WTC11 (cell line): ENCODE results near the gene MS4A15. TPM values are rescaled to one million over a fixed set of nuclear protein-coding genes. Genes with fewer than 3 reads are reported as not detected.
"Not testable (repeated sequence)": the region's sequence is repeated elsewhere in the genome, so short reads cannot be mapped to it uniquely, and the experiment has no call there.

Experiments
- ATAC-seq: fragments of 200-7000 bp; cut with Tn5 transposase; 2 replicates; pipeline ENCODE4 v1.10.0; 2021; ENCODE audit warnings: mild to moderate bottlenecking, moderate library complexity
- CTCF ChIA-PET: fragments of 300-600 bp; sonication (Branson Sonifier 250); formaldehyde crosslinking; loops from one replicate; lab custom pipeline; 2021; ENCODE audit warnings: antibody characterized with exemption; lab: Charles Lee
- POLR2A ChIA-PET: fragments of 350-600 bp; sonication (Branson Sonifier 250); formaldehyde crosslinking; loops from one replicate; lab custom pipeline; 2021; ENCODE audit warnings: antibody characterized with exemption; lab: Charles Lee
- DNase-seq: peaks from one replicate; pipeline ENCODE4 v3.0.0; 2021; ENCODE audit warnings: low spot score
- H3K27ac Mint-ChIP-seq: 2 replicates; pipeline ENCODE4 v1.8.0; 2021; ENCODE audit warnings: mixed read lengths
- H3K27me3 Mint-ChIP-seq: 2 replicates; pipeline ENCODE4 v1.8.0; 2021; ENCODE audit warnings: low read depth, mild to moderate bottlenecking, moderate library complexity, mixed read lengths
- H3K36me3 Mint-ChIP-seq: 2 replicates; pipeline ENCODE4 v1.8.0; 2021; ENCODE audit warnings: mixed read lengths
- H3K4me1 Mint-ChIP-seq: 2 replicates; pipeline ENCODE4 v1.8.0; 2022; ENCODE audit warnings: mixed read lengths
- H3K4me3 Mint-ChIP-seq: 2 replicates; pipeline ENCODE4 v1.8.0; 2021; ENCODE audit warnings: mild to moderate bottlenecking, moderate library complexity, mixed read lengths
- H3K9me3 Mint-ChIP-seq: 2 replicates; pipeline ENCODE4 v1.8.0; 2021; ENCODE audit warnings: mixed read lengths
- CREB1 ChIP-seq: sonication (generic); formaldehyde crosslinking; IDR thresholded peaks from 2 replicates; pipeline ENCODE4 v1.8.0; 2023; ENCODE audit warnings: mild to moderate bottlenecking, missing genetic modification reagents
- CREM ChIP-seq: sonication (generic); formaldehyde crosslinking; IDR thresholded peaks from 2 replicates; pipeline ENCODE4 v1.8.1; 2022; ENCODE audit warnings: mild to moderate bottlenecking, missing genetic modification reagents, moderate library complexity
- FOXJ3 ChIP-seq: sonication (generic); formaldehyde crosslinking; IDR thresholded peaks from 2 replicates; pipeline ENCODE4 v1.9.0; 2021; ENCODE audit warnings: missing genetic modification reagents, mild to moderate bottlenecking, borderline replicate concordance
- FOXK1 ChIP-seq: sonication (generic); formaldehyde crosslinking; IDR thresholded peaks from 2 replicates; pipeline ENCODE4 v1.8.0; 2022; ENCODE audit warnings: mild to moderate bottlenecking, moderate library complexity, missing genetic modification reagents
- GTF2I ChIP-seq: fragments of 250-450 bp; sonication (Bioruptor Pico); conservative IDR thresholded peaks from 2 replicates; pipeline ENCODE4 v1.4.0; 2021; ENCODE audit warnings: mild to moderate bottlenecking
- JAZF1 ChIP-seq: fragments of 250-450 bp; sonication (Bioruptor Pico); IDR thresholded peaks from 2 replicates; pipeline ENCODE4 v1.9.0; 2021; ENCODE audit warnings: moderate library complexity, mild to moderate bottlenecking, inconsistent platforms
- MXD4 ChIP-seq: fragments of 250-450 bp; sonication (Bioruptor Pico); IDR thresholded peaks from 2 replicates; pipeline ENCODE4 v1.8.0; 2021; ENCODE audit warnings: mild to moderate bottlenecking, moderate library complexity, borderline replicate concordance
- PREB ChIP-seq: sonication (generic); formaldehyde crosslinking; IDR thresholded peaks from 2 replicates; pipeline ENCODE4 v1.8.1; 2022; ENCODE audit warnings: mild to moderate bottlenecking, missing genetic modification reagents, moderate library complexity, borderline replicate concordance
- PRRX2 ChIP-seq: fragments of 250-450 bp; sonication (Bioruptor Pico); IDR thresholded peaks from 2 replicates; pipeline ENCODE4 v1.8.0; 2021; ENCODE audit warnings: mild to moderate bottlenecking
- TEAD1 ChIP-seq: sonication (generic); formaldehyde crosslinking; IDR thresholded peaks from 2 replicates; pipeline ENCODE4 v1.8.0; 2022; ENCODE audit warnings: mild to moderate bottlenecking, missing genetic modification reagents
- ZMAT4 ChIP-seq: fragments of 250-450 bp; sonication (Bioruptor Pico); IDR thresholded peaks from 2 replicates; pipeline ENCODE4 v1.9.0; 2021; ENCODE audit warnings: mild to moderate bottlenecking
- ZNF138 ChIP-seq: sonication (generic); formaldehyde crosslinking; conservative IDR thresholded peaks from 2 replicates; pipeline ENCODE4 v1.8.1; 2022; ENCODE audit warnings: mild to moderate bottlenecking, moderate library complexity, missing genetic modification reagents
- ZNF263 ChIP-seq: sonication (generic); formaldehyde crosslinking; IDR thresholded peaks from 2 replicates; pipeline ENCODE4 v1.8.1; 2022; ENCODE audit warnings: low read depth, mild to moderate bottlenecking, moderate library complexity, missing genetic modification reagents
- ZNF281 ChIP-seq: sonication (generic); formaldehyde crosslinking; IDR thresholded peaks from 2 replicates; pipeline ENCODE4 v1.8.0; 2023; ENCODE audit warnings: mild to moderate bottlenecking, missing genetic modification reagents
- ZNF396 ChIP-seq: fragments of 250-450 bp; sonication (Bioruptor Pico); IDR thresholded peaks from 2 replicates; pipeline ENCODE4 v1.8.0; 2021; ENCODE audit warnings: mild to moderate bottlenecking, moderate library complexity, borderline replicate concordance
- ZNF512 ChIP-seq: sonication (generic); formaldehyde crosslinking; IDR thresholded peaks from 2 replicates; pipeline ENCODE4 v1.8.1; 2022; ENCODE audit warnings: missing genetic modification reagents, borderline replicate concordance
- ZSCAN18 ChIP-seq: fragments of 250-450 bp; sonication (Bioruptor Pico); IDR thresholded peaks from 2 replicates; pipeline ENCODE4 v2.1.2; 2022; ENCODE audit warnings: mild to moderate bottlenecking, moderate library complexity
- total RNA-seq: library from RNA; stranded (reverse); gene quantifications from 3 replicates; pipeline ENCODE4 v1.2.3, GENCODE V29; 2021

The MS4A15 gene
- total RNA-seq, 1 experiment from 2014 or later: 0.09 TPM

GRCh38 chr11:60710482-60710881, 46.2 kb upstream of the MS4A15 start:
- no peaks in the 10 kb centered on the region; the same call in 1 of the 2 replicates for H3K27me3 Mint-ChIP-seq
- H3K4me1 Mint-ChIP-seq: 0 out of 2 replicates have a peak, but pooled peaks cover 3% of the 10 kb centered on the region
- no peak for TF ChIP-seq ZNF396
- H3K9me3 Mint-ChIP-seq: no peaks in the 10 kb centered on the region
- H3K36me3 Mint-ChIP-seq: no peaks in the 10 kb centered on the region
- H3K27ac Mint-ChIP-seq: no peak overlapping the region
- POLR2A ChIA-PET: no interaction called here
- ATAC-seq: peak; percentile 90
- no peak overlapping the region for H3K4me3 Mint-ChIP-seq
- DNase-seq: peak; percentile 25
- CTCF ChIA-PET: interaction anchor here (0.6 to 2.6 kb wide), 5 partner anchors 13 to 77 kb away, joined by 3 to 14 read pairs (median 5); partner anchors contain the start of gene MS4A15

- POLR2A ChIA-PET: no interaction called here
- TF ChIP-seq ZNF512 (CRISPR knock-in tag): no peak
- TF ChIP-seq GTF2I: no peak
- no peak for TF ChIP-seq ZNF396
- no peak for TF ChIP-seq FOXK1
- no peak for TF ChIP-seq JAZF1 (CRISPR knock-in tag)
- TF ChIP-seq ZNF263 (CRISPR knock-in tag): no peak
- TF ChIP-seq ZMAT4 (CRISPR knock-in tag): no peak
- no peak for TF ChIP-seq PRRX2
- TF ChIP-seq TEAD1 (CRISPR knock-in tag): no peak
- TF ChIP-seq ZNF281 (CRISPR knock-in tag): no peak
- no peak for TF ChIP-seq CREM (CRISPR knock-in tag)
- TF ChIP-seq CREB1 (CRISPR knock-in tag): no peak
- no peak for TF ChIP-seq PREB (CRISPR knock-in tag)
- CTCF ChIA-PET: interaction anchor here (1.3 to 2.6 kb wide), 2 partner anchors 45 to 52 kb away, joined by 6 to 14 read pairs; partner anchors contain the start of gene MS4A15
- Mint-ChIP-seq H3K4me3 (no peak overlapping the region), H3K9me3 (no peaks in the 10 kb centered on the region), H3K27ac (no peak overlapping the region), H3K27me3 (no peaks in the 10 kb centered on the region; the same call in 1 of the 2 replicates), H3K36me3 (no peaks in the 10 kb centered on the region), H3K4me1 (0 out of 2 replicates have a peak, but pooled peaks cover 3% of the 10 kb centered on the region)
- no peak for ATAC-seq
- no peak for DNase-seq
Measured at GRCh38 chr11:60711276-60711675, 45.4 kb upstream of the MS4A15 start.

- H3K4me3 Mint-ChIP-seq, H3K27ac Mint-ChIP-seq, H3K27me3 Mint-ChIP-seq, POLR2A ChIA-PET, ATAC-seq, DNase-seq, H3K36me3 Mint-ChIP-seq, H3K4me1 Mint-ChIP-seq: not testable (repeated sequence)
- CTCF ChIA-PET: interaction anchor here (1.8 kb wide), 1 partner anchor 49 kb away, joined by 5 read pairs; no protein-coding TSS in a partner anchor
- H3K9me3 Mint-ChIP-seq: peaks cover 13% of the 10 kb centered on the region
Measured at GRCh38 chr11:60713423-60713822, 43.2 kb upstream of the MS4A15 start.

- Mint-ChIP-seq H3K4me1 (0 out of 2 replicates have a peak, but pooled peaks cover 2% of the 10 kb centered on the region), H3K36me3 (peaks cover 3% of the 10 kb centered on the region; the same call in 1 of the 2 replicates), H3K4me3 (no peak overlapping the region), H3K9me3 (peaks cover 30% of the 10 kb centered on the region), H3K27me3 (peaks cover 12% of the 10 kb centered on the region; the same call in 1 of the 2 replicates), H3K27ac (no peak overlapping the region)
- no peak for ATAC-seq
- no peak for DNase-seq
- POLR2A ChIA-PET: no interaction called here
- CTCF ChIA-PET: interaction anchor here (1.5 kb wide), 3 partner anchors 10 to 45 kb away, joined by 3 to 5 read pairs (median 4); no protein-coding TSS in a partner anchor
- no peak for TF ChIP-seq ZNF138 (CRISPR knock-in tag)
- TF ChIP-seq ZNF263 (CRISPR knock-in tag): no peak
- no peak for TF ChIP-seq MXD4 (CRISPR knock-in tag)
- no peak for TF ChIP-seq FOXJ3 (CRISPR knock-in tag)
- TF ChIP-seq ZSCAN18: no peak
- TF ChIP-seq ZNF281 (CRISPR knock-in tag): no peak
Measured at GRCh38 chr11:60717956-60718355, 38.7 kb upstream of the MS4A15 start.
